Endothelial cell of umbilical vein (primary cell): Measurements from ENCODE around the gene HBG2. TPM values are rescaled to one million over a fixed set of nuclear protein-coding genes. Genes with fewer than 3 reads are reported as not detected.

ENCODE experiments used
- BruUV-seq: library from RNA; stranded (reverse); fragments of 400-500 nt; replicated peaks from 2 replicates; lab custom pipeline; 2021; lab: Mats Ljungman, UMichigan
- CTCF ChIA-PET: fragments of 300-600, 350-600 bp; sonication (Branson Sonifier 250); formaldehyde crosslinking; loops from one replicate; lab custom pipeline; 2021; ENCODE audit warnings: antibody characterized with exemption, inconsistent platforms; lab: Charles Lee
- POLR2A ChIA-PET: fragments of 300-600, 350-600 bp; sonication (Branson Sonifier 250); formaldehyde crosslinking; loops from one replicate; lab custom pipeline; 2021; ENCODE audit warnings: antibody characterized with exemption, inconsistent platforms; lab: Charles Lee
- DNase-seq: peaks from one replicate; pipeline ENCODE4 v3.0.0-alpha.2; 2011; ENCODE audit warnings: low read depth, low spot score
- FAIRE-seq: peaks from 2 replicates; lab custom pipeline; 2011; peaks lifted over from hg19 to GRCh38; lab: Jason Lieb, UNC
- H2AFZ ChIP-seq: 2 replicates; pipeline ENCODE4 v1.6.0; 2012; ENCODE audit warnings: low read depth, low read length, control low read depth, inconsistent platforms
- H3K27ac ChIP-seq: 2 replicates; pipeline ENCODE4 v1.5.1; 2011; ENCODE audit warnings: low read depth, mild to moderate bottlenecking, control low read depth, low read length, moderate library complexity; ENCODE audit not compliant: insufficient read depth
- H3K27me3 ChIP-seq, 2 experiments: 2 replicates each; pipeline versions ENCODE4 v1.6.0 to v1.6.1; 2011; ENCODE audit warnings: low read length in 2 of 2, mixed read lengths in 1 of 2; ENCODE audit not compliant: control insufficient read depth in 2 of 2, insufficient read depth in 2 of 2
- H3K36me3 ChIP-seq, 2 experiments: 2 replicates in 1 of 2; 3 replicates in 1 of 2; pipeline ENCODE4 v1.5.1; 2011; ENCODE audit warnings: low read length in 2 of 2, mild to moderate bottlenecking in 1 of 2, moderate library complexity in 1 of 2; ENCODE audit not compliant: control insufficient read depth in 2 of 2, insufficient read depth in 2 of 2; ENCODE audit errors: extremely low read depth in 1 of 2
- H3K4me1 ChIP-seq: 3 replicates; pipeline ENCODE4 v1.5.1; 2011; ENCODE audit warnings: mild to moderate bottlenecking, low read length; ENCODE audit not compliant: control insufficient read depth, insufficient read depth; ENCODE audit errors: extremely low read depth
- H3K4me2 ChIP-seq: 2 replicates; pipeline ENCODE4 v1.6.1; 2011; ENCODE audit warnings: low read length, control low read depth, mixed read lengths; ENCODE audit not compliant: insufficient read depth
- H3K4me3 ChIP-seq, 3 experiments: fragments of 200-600 bp in 1 of 3; sonication (generic), shearing (Covaris generic) in 1 of 3; replicated peaks in 1 of 3; 2 replicates each; pipeline ENCODE4 v1.5.1; 2011 to 2016; ENCODE audit warnings: control low read depth in 3 of 3, low read length in 3 of 3, mild to moderate bottlenecking in 2 of 3, inconsistent platforms in 1 of 3, low read depth in 1 of 3, moderate library complexity in 1 of 3; ENCODE audit not compliant: insufficient read depth in 1 of 3
- H3K79me2 ChIP-seq: 2 replicates; pipeline ENCODE4 v1.6.0; 2012; ENCODE audit warnings: low read length, inconsistent platforms; ENCODE audit not compliant: control insufficient read depth, insufficient read depth
- H3K9ac ChIP-seq: replicated peaks from 2 replicates; pipeline ENCODE3; 2011; ENCODE audit warnings: low read length, control low read depth; ENCODE audit not compliant: insufficient read depth; ENCODE audit errors: extremely low read depth
- H3K9me1 ChIP-seq: replicated peaks from 3 replicates; pipeline ENCODE4 v1.6.0; 2011; ENCODE audit warnings: mild to moderate bottlenecking, low read length; ENCODE audit not compliant: control insufficient read depth, insufficient read depth; ENCODE audit errors: extremely low read depth
- H3K9me3 ChIP-seq: replicated peaks from 2 replicates; pipeline ENCODE4 v1.5.1; 2012; ENCODE audit warnings: low read length, inconsistent platforms; ENCODE audit not compliant: control insufficient read depth, insufficient read depth
- H4K20me1 ChIP-seq: replicated peaks from 2 replicates; pipeline ENCODE3; 2011; ENCODE audit warnings: mild to moderate bottlenecking, low read length; ENCODE audit not compliant: control insufficient read depth, insufficient read depth; ENCODE audit errors: extremely low read depth
- EZH2 ChIP-seq: IDR thresholded peaks from 2 replicates; pipeline ENCODE4 v1.6.1; 2012; ENCODE audit warnings: borderline replicate concordance, low read depth, mild to moderate bottlenecking, moderate library complexity, low read length, inconsistent platforms; ENCODE audit not compliant: severe bottlenecking
- FOS ChIP-seq: IDR thresholded peaks from 2 replicates; pipeline ENCODE4 v1.6.1; 2011; ENCODE audit warnings: mild to moderate bottlenecking, low read length, moderate library complexity, borderline replicate concordance; ENCODE audit not compliant: insufficient read depth
- GATA2 ChIP-seq: IDR thresholded peaks from 2 replicates; pipeline ENCODE4 v1.7.0; 2011; ENCODE audit warnings: low read depth, mild to moderate bottlenecking, moderate library complexity, mixed read lengths, low read length; ENCODE audit not compliant: insufficient read length, insufficient read depth
- JUN ChIP-seq: IDR thresholded peaks from 2 replicates; pipeline ENCODE4 v1.6.1; 2011; ENCODE audit warnings: borderline replicate concordance, low read depth; ENCODE audit not compliant: insufficient read length, insufficient read depth
- MAX ChIP-seq: IDR thresholded peaks from 2 replicates; pipeline ENCODE4 v1.6.1; 2011; ENCODE audit not compliant: insufficient read depth, insufficient read length
- MYC ChIP-seq: IDR thresholded peaks from one replicate; pipeline ENCODE4 v1.6.1; 2011; ENCODE audit warnings: mild to moderate bottlenecking, low read depth, low read length
- POLR2A ChIP-seq: IDR thresholded peaks from 2 replicates; pipeline ENCODE4 v1.6.1; 2012; ENCODE audit warnings: low read depth, mild to moderate bottlenecking, control low read depth, low read length
- POLR2AphosphoS5 ChIP-seq: IDR thresholded peaks from 2 replicates; pipeline ENCODE4 v1.6.1; 2012; ENCODE audit warnings: low read depth, mild to moderate bottlenecking, control low read depth, low read length, moderate library complexity; ENCODE audit not compliant: insufficient read depth
- dilution Hi-C: fragments of 300-500 bp; cut with MboI; formaldehyde crosslinking; loops from one replicate; pipeline ENCODE4 v1.15.0; 2019; ENCODE audit warnings: low sequenced_read_pairs; ENCODE audit not compliant: extremely low pct_ligation_motif_present
- intact Hi-C: fragments of 100-400 bp; cut with micrococcal nuclease; formaldehyde crosslinking; loops from one replicate; pipeline ENCODE4 v1.10.0; 2022
- polyA plus RNA-seq, 4 experiments: library from polyadenylated mRNA; depleted of rRNA in 3 of 4; stranded (reverse) in 3 of 4; unstranded in 1 of 4; fragments of >200 nt; gene quantifications; 2 replicates each; pipeline versions ENCODE4 v1.2.1 to v1.2.3, GENCODE V29; 2011 to 2012; ENCODE audit warnings: missing spikeins in 1 of 4
- total RNA-seq: library from RNA; stranded (reverse); gene quantifications from 2 replicates; pipeline ENCODE4 v1.2.3, GENCODE V29; 2021
- TF ChIP-seq, protein P1 (sequence below), 2 donors: IDR thresholded peaks; 1 replicate in 1 of 2; 2 replicates in 1 of 2; pipeline ENCODE4 v1.5.1; 2011; ENCODE audit warnings: low read length in 2 of 2, mild to moderate bottlenecking in 2 of 2, moderate library complexity in 2 of 2, control low read depth in 1 of 2, inconsistent platforms in 1 of 2, low read depth in 1 of 2; ENCODE audit not compliant: insufficient read depth in 1 of 2; ENCODE audit errors: extremely low read depth in 1 of 2

Gene HBG2
- total and polyA plus RNA-seq, 2 donors (not counting 3 experiments of a cell fraction or from before 2014, with no cell fraction given) = 1.2 TPM; not detected in 1

DNA sequence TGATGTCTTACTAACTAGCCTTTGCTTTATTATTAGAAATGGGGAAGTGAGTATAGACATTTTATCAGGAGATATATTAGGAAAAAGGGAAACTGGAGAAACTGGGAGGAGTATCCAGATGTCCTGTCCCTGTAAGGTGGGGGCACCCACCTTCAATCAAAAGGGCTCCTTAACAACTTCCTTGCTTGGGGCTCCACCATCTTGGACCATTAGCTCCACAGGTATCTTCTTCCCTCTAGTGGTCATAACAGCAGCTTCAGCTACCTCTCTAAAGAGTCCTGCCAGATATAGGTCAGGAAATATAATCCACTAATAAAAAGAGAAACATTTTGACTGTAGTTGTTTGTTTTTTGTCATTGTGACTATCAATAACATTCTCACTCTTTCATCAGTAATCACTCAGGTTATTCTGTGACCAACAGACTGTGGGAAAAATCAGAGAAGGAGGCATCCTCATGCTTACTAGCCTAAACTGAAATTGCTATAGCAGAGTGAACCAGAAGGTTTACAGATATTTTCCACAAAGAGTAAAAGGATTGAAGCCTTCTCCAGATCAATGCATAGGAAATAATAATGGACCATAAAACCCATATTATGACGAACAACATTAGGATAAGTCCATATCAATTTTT, 36.7 kb upstream of the HBG2 start:
- no peak overlapping the region for H3K4me2 ChIP-seq
- H3K4me1 ChIP-seq = no peaks in the 10 kb centered on the region
- no peak for TF ChIP-seq FOS
- TF ChIP-seq, protein P1, sequence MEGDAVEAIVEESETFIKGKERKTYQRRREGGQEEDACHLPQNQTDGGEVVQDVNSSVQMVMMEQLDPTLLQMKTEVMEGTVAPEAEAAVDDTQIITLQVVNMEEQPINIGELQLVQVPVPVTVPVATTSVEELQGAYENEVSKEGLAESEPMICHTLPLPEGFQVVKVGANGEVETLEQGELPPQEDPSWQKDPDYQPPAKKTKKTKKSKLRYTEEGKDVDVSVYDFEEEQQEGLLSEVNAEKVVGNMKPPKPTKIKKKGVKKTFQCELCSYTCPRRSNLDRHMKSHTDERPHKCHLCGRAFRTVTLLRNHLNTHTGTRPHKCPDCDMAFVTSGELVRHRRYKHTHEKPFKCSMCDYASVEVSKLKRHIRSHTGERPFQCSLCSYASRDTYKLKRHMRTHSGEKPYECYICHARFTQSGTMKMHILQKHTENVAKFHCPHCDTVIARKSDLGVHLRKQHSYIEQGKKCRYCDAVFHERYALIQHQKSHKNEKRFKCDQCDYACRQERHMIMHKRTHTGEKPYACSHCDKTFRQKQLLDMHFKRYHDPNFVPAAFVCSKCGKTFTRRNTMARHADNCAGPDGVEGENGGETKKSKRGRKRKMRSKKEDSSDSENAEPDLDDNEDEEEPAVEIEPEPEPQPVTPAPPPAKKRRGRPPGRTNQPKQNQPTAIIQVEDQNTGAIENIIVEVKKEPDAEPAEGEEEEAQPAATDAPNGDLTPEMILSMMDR (IDR thresholded peaks at IDR 0.05; ENCODE audit: extremely low read depth in 1 of 2, insufficient read depth in 1 of 2, low read depth in 1 of 2, low read length in 2 of 2) = peak; percentile 55 to 64
- FAIRE-seq (peak; percentile 63), DNase-seq (peak; percentile 32)
- no peaks in the 10 kb centered on the region for H3K27me3 ChIP-seq
- no TSS peak for BruUV-seq
- no peak overlapping the region for H3K27ac ChIP-seq
- POLR2A ChIA-PET = no interaction called here
- no peaks in the 10 kb centered on the region for H3K79me2 ChIP-seq
- dilution Hi-C loops = no loop called here
- intact Hi-C loops = loop anchor here (1.0 to 5.0 kb wide), 3 partner anchors 87 to 167 kb away; partner anchors contain the start of gene OR51M1
- CTCF ChIA-PET = interaction anchor here (0.6 to 2.1 kb wide), 14 partner anchors 9 to 656 kb away, joined by 3 to 18 read pairs (median 4); partner anchors contain the start of genes OR51D1 and OR51V1
- no peak overlapping the region for H2AFZ ChIP-seq
- H3K9ac ChIP-seq = no peak overlapping the region
- no peaks in the 10 kb centered on the region for H4K20me1 ChIP-seq
- H3K36me3 ChIP-seq = no peaks in the 10 kb centered on the region
- no peaks in the 10 kb centered on the region for H3K9me3 ChIP-seq
- H3K9me1 ChIP-seq = no peaks in the 10 kb centered on the region
- H3K4me3 ChIP-seq = no peak overlapping the region

DNA sequence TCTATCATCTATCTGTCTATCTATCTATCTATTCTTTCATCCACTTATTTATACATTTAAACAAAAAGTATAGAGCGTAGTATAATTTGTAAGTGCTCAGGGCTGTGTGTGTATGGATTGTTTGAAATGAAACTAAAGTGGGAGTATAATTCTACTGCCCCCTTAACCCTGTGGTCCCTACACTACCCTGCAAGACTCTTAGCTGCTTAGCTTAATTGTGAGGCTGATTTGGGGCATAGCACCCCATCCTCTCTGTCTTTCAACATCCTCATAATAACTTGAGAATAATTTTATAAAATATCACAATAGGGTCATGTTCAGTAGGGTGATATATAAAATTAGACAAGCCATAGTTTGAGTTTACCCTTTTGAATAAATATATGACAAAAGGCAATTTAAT, 35.5 kb upstream of the HBG2 start:
- H3K9me1 ChIP-seq = no peaks in the 10 kb centered on the region
- FAIRE-seq = no peak
- BruUV-seq = no TSS peak
- TF ChIP-seq JUN (no peak), FOS (no peak), GATA2 (no peak), EZH2 (no peak), POLR2A (no peak), MAX (no peak), POLR2AphosphoS5 (no peak), MYC (no peak)
- TF ChIP-seq, protein P1 (IDR thresholded peaks at IDR 0.05; ENCODE audit: extremely low read depth in 1 of 2, insufficient read depth in 1 of 2, low read depth in 1 of 2, low read length in 2 of 2) = no peak
- dilution Hi-C loops = no loop called here
- no peak overlapping the region for H3K27ac ChIP-seq
- H2AFZ ChIP-seq = no peak overlapping the region
- H4K20me1 ChIP-seq = no peaks in the 10 kb centered on the region
- no peak overlapping the region for H3K9ac ChIP-seq
- DNase-seq = no peak
- intact Hi-C loops = loop anchor here (5.0 kb wide), 1 partner anchor 92 kb away; the partner anchor contains the start of gene OR51M1
- H3K36me3 ChIP-seq = no peaks in the 10 kb centered on the region
- H3K4me3 ChIP-seq = no peak overlapping the region
- no peaks in the 10 kb centered on the region for H3K4me1 ChIP-seq
- no peaks in the 10 kb centered on the region for H3K79me2 ChIP-seq
- H3K9me3 ChIP-seq = no peaks in the 10 kb centered on the region
- CTCF ChIA-PET = interaction anchor here (1.0 to 2.1 kb wide), 6 partner anchors 8 to 601 kb away, joined by 3 to 18 read pairs (median 4); no protein-coding TSS in a partner anchor
- no peak overlapping the region for H3K4me2 ChIP-seq
- H3K27me3 ChIP-seq = no peaks in the 10 kb centered on the region
- POLR2A ChIA-PET = interaction anchor here (1.1 kb wide), 1 partner anchor 11 kb away, joined by 3 read pairs; no protein-coding TSS in a partner anchor
